ENCODE results near the gene THOC6.

The THOC6 gene

GRCh38 chr16:2991566-2992261, 32.1 kb upstream of the THOC6 start:
- DNase-seq (ENCODE audit: low read depth in 1 of 2, low spot score in 1 of 2): no peak

- DNase-seq (ENCODE audit: low read depth in 1 of 2, low spot score in 1 of 2): no peak
These were observed 31.3 kb upstream of the THOC6 start for GRCh38 chr16:2992383-2993081.

GRCh38 chr16:2996298-2996697, 27.5 kb upstream of the THOC6 start:
- no peak for DNase-seq (ENCODE audit: low read depth in 1 of 2, low spot score in 1 of 2)

GRCh38 chr16:2999929-3000328, 23.9 kb upstream of the THOC6 start:
- DNase-seq (ENCODE audit: low read depth in 1 of 2, low spot score in 1 of 2): no peak

- DNase-seq (ENCODE audit: low read depth in 1 of 2, low spot score in 1 of 2): no peak
These were observed 23.3 kb upstream of the THOC6 start for GRCh38 chr16:3000540-3000939.

GRCh38 chr16:3001316-3001715, 22.5 kb upstream of the THOC6 start:
- no peak for DNase-seq (ENCODE audit: low read depth in 1 of 2, low spot score in 1 of 2)

GRCh38 chr16:3003582-3004270, 20.1 kb upstream of the THOC6 start:
- DNase-seq (ENCODE audit: low read depth in 1 of 2, low spot score in 1 of 2): peak; percentile 86 to 95

- DNase-seq (ENCODE audit: low read depth in 1 of 2, low spot score in 1 of 2): no peak
These were observed 19.5 kb upstream of the THOC6 start for GRCh38 chr16:3004319-3004718.

GRCh38 chr16:3004781-3005284, 19.0 kb upstream of the THOC6 start:
- DNase-seq (ENCODE audit: low read depth in 1 of 2, low spot score in 1 of 2): no peak

GRCh38 chr16:3007059-3007956, 16.5 kb upstream of the THOC6 start:
- no peak for DNase-seq (ENCODE audit: low read depth in 1 of 2, low spot score in 1 of 2)

GRCh38 chr16:3007957-3008689, 15.7 kb upstream of the THOC6 start:
- no peak for DNase-seq (ENCODE audit: low read depth in 1 of 2, low spot score in 1 of 2)

- no peak for DNase-seq (ENCODE audit: low read depth in 1 of 2, low spot score in 1 of 2)
These were observed 15.2 kb upstream of the THOC6 start for GRCh38 chr16:3008690-3009037.

- no peak for DNase-seq (ENCODE audit: low read depth in 1 of 2, low spot score in 1 of 2)
These were observed 14.1 kb upstream of the THOC6 start for GRCh38 chr16:3009568-3010390.

GRCh38 chr16:3010510-3010909, 13.3 kb upstream of the THOC6 start:
- DNase-seq (ENCODE audit: low read depth in 1 of 2, low spot score in 1 of 2): no peak

GRCh38 chr16:3012246-3012645, 11.6 kb upstream of the THOC6 start:
- no peak for DNase-seq (ENCODE audit: low read depth in 1 of 2, low spot score in 1 of 2)

GRCh38 chr16:3012828-3013420, 10.9 kb upstream of the THOC6 start, which contains the start of gene CLDN9:
CLDN9 (plus strand) TSS chr16:3012923; CDS start chr16:3013363, 440 bp downstream.
- DNase-seq (ENCODE audit: low read depth in 1 of 2, low spot score in 1 of 2): no peak

GRCh38 chr16:3013491-3013951, 10.3 kb upstream of the THOC6 start:
- no peak for DNase-seq (ENCODE audit: low read depth in 1 of 2, low spot score in 1 of 2)

- no peak for DNase-seq (ENCODE audit: low read depth in 1 of 2, low spot score in 1 of 2)
These were observed 9.7 kb upstream of the THOC6 start for GRCh38 chr16:3013998-3014690.

All from activated CD4-positive, alpha-beta T cell treated with anti-CD3 and anti-CD28 coated beads, Interleukin-2, amount 50 U/mL, for 24 hours (primary cell).